H9 (cell line): ENCODE results near the gene RFC4. TPM values are rescaled to one million over a fixed set of nuclear protein-coding genes. Genes with fewer than 3 reads are reported as not detected.

Experiments used
- DNase-seq: peaks from one replicate; pipeline ENCODE4 v3.0.0-alpha.2; 2017
- H2AFZ ChIP-seq: one replicate; pipeline ENCODE4 v1.6.1; 2013; ENCODE audit warnings: mild to moderate bottlenecking, low read length, control low read depth, moderate library complexity
- H2AK5ac ChIP-seq: 2 replicates; pipeline ENCODE4 v1.6.1; 2013; ENCODE audit warnings: low read length, control low read depth, mixed read lengths; ENCODE audit not compliant: insufficient read length
- H2BK120ac ChIP-seq: one replicate; pipeline ENCODE4 v1.6.1; 2013; ENCODE audit warnings: low read depth, mild to moderate bottlenecking, low read length, control low read depth, inconsistent platforms; ENCODE audit not compliant: poor library complexity, severe bottlenecking
- H2BK12ac ChIP-seq: 2 replicates; pipeline ENCODE4 v1.6.1; 2013; ENCODE audit warnings: low read length, control low read depth, mixed read lengths, low read depth; ENCODE audit not compliant: insufficient read length
- H2BK15ac ChIP-seq: 2 replicates; pipeline ENCODE4 v1.6.1; 2013; ENCODE audit warnings: low read depth, low read length, control low read depth
- H2BK20ac ChIP-seq: one replicate; pipeline ENCODE4 v1.6.1; 2013; ENCODE audit warnings: low read depth, mild to moderate bottlenecking, low read length, control low read depth, inconsistent platforms; ENCODE audit not compliant: poor library complexity, severe bottlenecking
- H2BK5ac ChIP-seq: 2 replicates; pipeline ENCODE4 v1.6.1; 2013; ENCODE audit warnings: low read length, control low read depth, mixed read lengths; ENCODE audit not compliant: insufficient read length
- H3K14ac ChIP-seq: 2 replicates; pipeline ENCODE4 v1.6.1; 2013; ENCODE audit warnings: low read length, control low read depth; ENCODE audit not compliant: insufficient read depth
- H3K18ac ChIP-seq: 2 replicates; pipeline ENCODE4 v1.6.1; 2013; ENCODE audit warnings: low read depth, mild to moderate bottlenecking, mixed read lengths, low read length, control low read depth; ENCODE audit not compliant: insufficient read length
- H3K23ac ChIP-seq: 2 replicates; pipeline ENCODE4 v1.6.1; 2013; ENCODE audit warnings: low read length, control low read depth, mixed read lengths, low read depth; ENCODE audit not compliant: insufficient read length
- H3K23me2 ChIP-seq: 2 replicates; pipeline ENCODE4 v1.6.1; 2013; ENCODE audit warnings: low read depth, mild to moderate bottlenecking, mixed read lengths, low read length, control low read depth; ENCODE audit not compliant: insufficient read length, poor library complexity, severe bottlenecking
- H3K27ac ChIP-seq: 2 replicates; pipeline ENCODE4 v1.5.1; 2013; ENCODE audit warnings: low read length, control low read depth, mixed read lengths, low read depth; ENCODE audit not compliant: insufficient read length
- H3K27me3 ChIP-seq: 2 replicates; pipeline ENCODE4 v1.6.1; 2013; ENCODE audit warnings: low read length, control low read depth, inconsistent platforms; ENCODE audit not compliant: insufficient read depth
- H3K4ac ChIP-seq: 2 replicates; pipeline ENCODE4 v1.6.1; 2013; ENCODE audit warnings: low read depth, mild to moderate bottlenecking, control low read depth, inconsistent platforms, low read length, moderate library complexity
- H3K4me1 ChIP-seq: 2 replicates; pipeline ENCODE4 v1.6.1; 2013; ENCODE audit warnings: low read length, control low read depth, inconsistent platforms; ENCODE audit not compliant: insufficient read depth
- H3K4me2 ChIP-seq: 2 replicates; pipeline ENCODE4 v1.6.1; 2013; ENCODE audit warnings: low read length, control low read depth, mixed read lengths; ENCODE audit not compliant: insufficient read length, insufficient read depth
- H3K56ac ChIP-seq: 2 replicates; pipeline ENCODE4 v1.6.1; 2013; ENCODE audit warnings: low read depth, mild to moderate bottlenecking, mixed read lengths, low read length, control low read depth; ENCODE audit not compliant: insufficient read length
- H3K79me1 ChIP-seq: 2 replicates; pipeline ENCODE4 v1.6.1; 2013; ENCODE audit warnings: low read depth, mild to moderate bottlenecking, moderate library complexity, low read length, control low read depth, inconsistent platforms; ENCODE audit not compliant: insufficient read depth, poor library complexity, severe bottlenecking
- H3K79me2 ChIP-seq: 2 replicates; pipeline ENCODE4 v1.6.1; 2013; ENCODE audit warnings: low read length, control low read depth, inconsistent platforms; ENCODE audit not compliant: insufficient read depth
- H3K9ac ChIP-seq: 2 replicates; pipeline ENCODE4 v1.6.1; 2013; ENCODE audit warnings: low read length, control low read depth, mixed read lengths; ENCODE audit not compliant: insufficient read length; ENCODE audit errors: extremely low read depth
- H3K9me3 ChIP-seq: one replicate; pipeline ENCODE4 v1.6.1; 2013; ENCODE audit warnings: low read depth, low read length, inconsistent platforms; ENCODE audit not compliant: control insufficient read depth
- H3T11ph ChIP-seq: one replicate; pipeline ENCODE4 v1.6.1; 2013; ENCODE audit warnings: mild to moderate bottlenecking, low read length, control low read depth, inconsistent platforms
- H4K20me1 ChIP-seq: one replicate; pipeline ENCODE4 v1.6.1; 2013; ENCODE audit not compliant: control insufficient read depth, insufficient read length, insufficient read depth
- H4K5ac ChIP-seq: 2 replicates; pipeline ENCODE4 v1.6.1; 2013; ENCODE audit warnings: low read depth, mild to moderate bottlenecking, mixed read lengths, low read length, control low read depth; ENCODE audit not compliant: insufficient read length
- H4K8ac ChIP-seq: replicated peaks from 2 replicates; pipeline ENCODE4 v1.6.1; 2013; ENCODE audit warnings: low read length, control low read depth, mixed read lengths, low read depth; ENCODE audit not compliant: insufficient read length
- H4K91ac ChIP-seq: 2 replicates; pipeline ENCODE4 v1.6.1; 2013; ENCODE audit warnings: low read depth, mild to moderate bottlenecking, moderate library complexity, mixed read lengths, low read length, control low read depth; ENCODE audit not compliant: insufficient read length
- H3K27ac Mint-ChIP-seq, 3 experiments: 2 replicates in 2 of 3; 3 replicates in 1 of 3; pipeline ENCODE4 v1.8.0; 2020 to 2021; ENCODE audit warnings: mixed read lengths in 3 of 3, mild to moderate bottlenecking in 1 of 3, moderate library complexity in 1 of 3
- H3K27me3 Mint-ChIP-seq: 2 replicates; pipeline ENCODE4 v1.8.0; 2021; ENCODE audit warnings: low read depth, mild to moderate bottlenecking, moderate library complexity, mixed read lengths
- H3K36me3 Mint-ChIP-seq, 3 experiments: 2 replicates in 2 of 3; 3 replicates in 1 of 3; pipeline ENCODE4 v1.8.0; 2020 to 2021; ENCODE audit warnings: low read depth in 3 of 3, mixed read lengths in 3 of 3; ENCODE audit not compliant: insufficient read depth in 1 of 3
- H3K4me1 Mint-ChIP-seq, 2 experiments: 2 replicates each; pipeline ENCODE4 v1.8.0; 2020; ENCODE audit warnings: mixed read lengths in 2 of 2
- H3K4me3 Mint-ChIP-seq, 2 experiments: 2 replicates in 1 of 2; 3 replicates in 1 of 2; pipeline ENCODE4 v1.8.0; 2020 to 2021; ENCODE audit warnings: mild to moderate bottlenecking in 2 of 2, mixed read lengths in 2 of 2, moderate library complexity in 1 of 2
- H3K9me3 Mint-ChIP-seq, 2 experiments: 2 replicates in 1 of 2; 3 replicates in 1 of 2; pipeline ENCODE4 v1.8.0; 2020; ENCODE audit warnings: mild to moderate bottlenecking in 2 of 2, mixed read lengths in 2 of 2, moderate library complexity in 1 of 2
- WGBS: extraction: QIAGEN DNeasy Blood & Tissue Kit; methylation state at CpG from one replicate; pipeline ENCODE4 v1.1.7; 2013; ENCODE audit warnings: missing lambda C conversion rate, low lambda C conversion rate, mixed read lengths; ENCODE audit not compliant: insufficient read length; ENCODE audit errors: extremely low coverage; 5-methylcytosine and 5-hydroxymethylcytosine counted together
- total RNA-seq: library from RNA; stranded (reverse); gene quantifications from 2 replicates; pipeline ENCODE4 v1.2.1, GENCODE V29; 2021
- TF ChIP-seq, protein P1 (sequence below): fragments of 200-600 bp; sonication (generic); conservative IDR thresholded peaks from 3 replicates; pipeline ENCODE4 v1.8.0; 2021; ENCODE audit warnings: antibody characterized with exemption, mild to moderate bottlenecking

RFC4 gene
- total RNA-seq, 1 experiment from 2014 or later = 108 TPM

DNA sequence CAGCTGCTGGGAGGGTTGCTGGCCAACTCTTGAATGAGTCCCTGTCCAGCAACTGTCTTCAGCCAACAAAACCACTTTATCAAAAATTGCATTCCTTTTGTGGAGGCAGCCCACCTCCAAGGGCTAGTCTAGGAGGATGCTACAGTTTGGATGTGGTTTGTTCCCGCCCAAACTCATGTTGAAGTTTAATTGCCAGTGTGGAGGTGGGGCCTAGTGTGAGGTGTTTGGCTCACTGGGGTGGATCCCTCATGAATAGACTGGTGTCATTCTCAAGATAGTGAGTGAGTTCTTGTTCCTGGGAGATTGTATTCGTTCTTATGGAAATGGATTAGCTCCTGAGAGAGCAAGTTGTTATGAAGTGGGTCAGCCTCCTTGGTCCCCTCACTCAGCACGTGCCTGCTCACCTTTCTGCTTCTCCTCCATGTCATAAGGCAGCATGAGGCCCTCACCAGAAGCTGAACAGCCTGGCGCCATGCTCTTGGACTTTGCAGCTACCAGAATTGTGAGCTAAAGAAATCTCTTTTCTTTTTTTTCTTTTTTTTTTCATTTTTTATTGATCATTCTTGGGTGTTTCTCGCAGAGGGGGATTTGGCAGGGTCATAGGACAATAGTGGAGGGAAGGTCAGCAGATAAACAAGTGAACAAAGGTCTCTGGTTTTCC, 4.2 kb upstream of the RFC4 start:
- H3K18ac ChIP-seq = no peak overlapping the region
- no peak overlapping the region for H2BK5ac ChIP-seq
- H3T11ph ChIP-seq = no peak overlapping the region
- no peak for DNase-seq
- TF ChIP-seq, protein P1, sequence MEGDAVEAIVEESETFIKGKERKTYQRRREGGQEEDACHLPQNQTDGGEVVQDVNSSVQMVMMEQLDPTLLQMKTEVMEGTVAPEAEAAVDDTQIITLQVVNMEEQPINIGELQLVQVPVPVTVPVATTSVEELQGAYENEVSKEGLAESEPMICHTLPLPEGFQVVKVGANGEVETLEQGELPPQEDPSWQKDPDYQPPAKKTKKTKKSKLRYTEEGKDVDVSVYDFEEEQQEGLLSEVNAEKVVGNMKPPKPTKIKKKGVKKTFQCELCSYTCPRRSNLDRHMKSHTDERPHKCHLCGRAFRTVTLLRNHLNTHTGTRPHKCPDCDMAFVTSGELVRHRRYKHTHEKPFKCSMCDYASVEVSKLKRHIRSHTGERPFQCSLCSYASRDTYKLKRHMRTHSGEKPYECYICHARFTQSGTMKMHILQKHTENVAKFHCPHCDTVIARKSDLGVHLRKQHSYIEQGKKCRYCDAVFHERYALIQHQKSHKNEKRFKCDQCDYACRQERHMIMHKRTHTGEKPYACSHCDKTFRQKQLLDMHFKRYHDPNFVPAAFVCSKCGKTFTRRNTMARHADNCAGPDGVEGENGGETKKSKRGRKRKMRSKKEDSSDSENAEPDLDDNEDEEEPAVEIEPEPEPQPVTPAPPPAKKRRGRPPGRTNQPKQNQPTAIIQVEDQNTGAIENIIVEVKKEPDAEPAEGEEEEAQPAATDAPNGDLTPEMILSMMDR = no peak
- Mint-ChIP-seq H3K27me3 (no peaks in the 10 kb centered on the region), H3K36me3 (no peaks in the 10 kb centered on the region; a peak in 4 of 7 replicates), H3K4me1 (peaks cover 12 to 13% of the 10 kb centered on the region in 2 experiments), H3K4me3 (no peak overlapping the region), H3K27ac (no peak overlapping the region), H3K9me3 (peaks cover 0 to 8% of the 10 kb centered on the region in 2 experiments; a peak in 3 of 5 replicates)
- no peak overlapping the region for H4K8ac ChIP-seq
- no peaks in the 10 kb centered on the region for H3K27me3 ChIP-seq
- H3K27ac ChIP-seq = no peak overlapping the region
- peaks cover 3% of the 10 kb centered on the region for H3K79me1 ChIP-seq
- H2BK20ac ChIP-seq = no peak overlapping the region
- WGBS = no CpG with 5 or more reads among the region's 5 CpGs
- H3K4ac ChIP-seq = no peak overlapping the region
- no peak overlapping the region for H2BK12ac ChIP-seq
- no peak overlapping the region for H2AFZ ChIP-seq
- no peak overlapping the region for H2BK15ac ChIP-seq
- no peaks in the 10 kb centered on the region; the same call in 1 of the 2 replicates for H3K4me1 ChIP-seq
- peaks cover 5% of the 10 kb centered on the region; the same call in 1 of the 2 replicates for H3K79me2 ChIP-seq
- H3K14ac ChIP-seq = no peak overlapping the region
- no peak overlapping the region for H3K9ac ChIP-seq
- H2BK120ac ChIP-seq = no peak overlapping the region
- H3K23ac ChIP-seq = no peak overlapping the region
- H3K4me2 ChIP-seq = no peak overlapping the region
- no peak overlapping the region for H4K91ac ChIP-seq
- no peak overlapping the region for H4K5ac ChIP-seq
- H3K9me3 ChIP-seq = no peaks in the 10 kb centered on the region
- H4K20me1 ChIP-seq = no peaks in the 10 kb centered on the region
- H2AK5ac ChIP-seq = no peak overlapping the region
- H3K56ac ChIP-seq = no peak overlapping the region
- H3K23me2 ChIP-seq = peaks cover 11% of the 10 kb centered on the region
